PC-3 (cell line): ENCODE results near the gene PAX7. TPM values are rescaled to one million over a fixed set of nuclear protein-coding genes. Genes with fewer than 3 reads are reported as not detected.

Source experiments
- ATAC-seq: fragments of 200-7000 bp; cut with Tn5 transposase; 2 replicates; pipeline ENCODE4 v1.9.1; 2020; ENCODE audit warnings: mild to moderate bottlenecking, moderate library complexity
- BruUV-seq: library from RNA; stranded (reverse); fragments of 400-500 nt; replicated peaks from 2 replicates; lab custom pipeline; 2021; lab: Mats Ljungman, UMichigan
- CTCF ChIA-PET: fragments of 300-600 bp; sonication (Branson Sonifier 250); formaldehyde crosslinking; loops from one replicate; lab custom pipeline; 2022; ENCODE audit warnings: antibody characterized with exemption; lab: Charles Lee
- POLR2A ChIA-PET: fragments of 300-600 bp; sonication (Branson Sonifier 250); formaldehyde crosslinking; loops from one replicate; lab custom pipeline; 2022; ENCODE audit warnings: antibody characterized with exemption; ENCODE audit not compliant: unreplicated experiment; lab: Charles Lee
- DNase-seq: peaks from one replicate; pipeline ENCODE4 v3.0.0-alpha.2; 2015
- H2AFZ ChIP-seq: fragments of 300-600 bp; sonication (generic); 2 replicates; pipeline ENCODE4 v1.6.0; 2016; ENCODE audit warnings: antibody characterized with exemption, low read length
- H3F3A ChIP-seq: fragments of 300-600 bp; sonication (generic); one replicate; pipeline ENCODE4 v1.6.0; 2017; ENCODE audit warnings: antibody characterized with exemption, low read length, control low read depth, mild to moderate bottlenecking; ENCODE audit not compliant: unreplicated experiment
- H3K27ac ChIP-seq: fragments of 300-600 bp; sonication (generic); 2 replicates; pipeline ENCODE4 v1.5.1; 2016; ENCODE audit warnings: mild to moderate bottlenecking, low read length
- H3K27me3 ChIP-seq: fragments of 300-600 bp; sonication (generic); 2 replicates; pipeline ENCODE4 v1.6.1; 2016; ENCODE audit warnings: low read length, mixed read lengths
- H3K36me3 ChIP-seq: fragments of 300-600 bp; sonication (generic); 2 replicates; pipeline ENCODE4 v1.6.1; 2016; ENCODE audit warnings: low read depth, mixed run types, low read length, mixed read lengths
- H3K4me1 ChIP-seq: fragments of 300-600 bp; sonication (generic); 2 replicates; pipeline ENCODE4 v1.5.1; 2016; ENCODE audit warnings: low read length; ENCODE audit not compliant: insufficient read depth
- H3K4me2 ChIP-seq: fragments of 300-600 bp; sonication (generic); 2 replicates; pipeline ENCODE4 v1.6.0; 2016; ENCODE audit warnings: low read length
- H3K4me3 ChIP-seq: fragments of 300-600 bp; sonication (generic); 2 replicates; pipeline ENCODE4 v1.5.1; 2016; ENCODE audit warnings: mild to moderate bottlenecking, low read length, mixed read lengths
- H3K79me2 ChIP-seq: fragments of 300-600 bp; sonication (generic); 2 replicates; pipeline ENCODE4 v1.6.1; 2017; ENCODE audit warnings: low read length, mixed read lengths
- H3K9ac ChIP-seq: fragments of 300-600 bp; sonication (generic); 2 replicates; pipeline ENCODE4 v1.6.0; 2016; ENCODE audit warnings: mild to moderate bottlenecking, low read length
- H3K9me2 ChIP-seq: fragments of 300-600 bp; sonication (generic); replicated peaks from 2 replicates; pipeline ENCODE4 v1.6.1; 2016; ENCODE audit warnings: mixed run types, low read length, mixed read lengths
- H3K9me3 ChIP-seq: fragments of 300-600 bp; sonication (generic); 2 replicates; pipeline ENCODE4 v1.6.1; 2016; ENCODE audit warnings: low read length, mixed read lengths
- H4K20me1 ChIP-seq: fragments of 300-600 bp; sonication (generic); 2 replicates; pipeline ENCODE4 v1.6.1; 2016; ENCODE audit warnings: low read length, mixed read lengths
- CTCF ChIP-seq: fragments of 300-600 bp; sonication (generic); conservative IDR thresholded peaks from 2 replicates; pipeline ENCODE4 v1.5.1; 2017; ENCODE audit warnings: antibody characterized with exemption, low read depth, mild to moderate bottlenecking, low read length
- EZH2 ChIP-seq: fragments of 300-600 bp; sonication (generic); IDR thresholded peaks from one replicate; pipeline ENCODE4 v1.6.1; 2017; ENCODE audit warnings: antibody characterized with exemption, mild to moderate bottlenecking, low read length; ENCODE audit not compliant: unreplicated experiment
- EZH2phosphoT487 ChIP-seq: fragments of 300-600 bp; sonication (generic); IDR thresholded peaks from 2 replicates; pipeline ENCODE4 v1.6.1; 2018; ENCODE audit warnings: mild to moderate bottlenecking, antibody characterized with exemption, low read length, borderline replicate concordance
- intact Hi-C: fragments of 100-400 bp; cut with micrococcal nuclease; formaldehyde crosslinking; loops from 2 replicates; pipeline ENCODE4 v1.9.0; 2023
- total RNA-seq: library from RNA; depleted of rRNA; stranded (reverse); fragments of >200 nt; gene quantifications from 2 replicates; pipeline ENCODE4 v1.2.3, GENCODE V29; 2014

PAX7 gene
- total RNA-seq, 1 experiment from 2014 or later = not detected

- no peak for DNase-seq
- Histone ChIP-seq H3K27me3 (peaks cover 70% of the 10 kb centered on the region), H3K4me1 (no peaks in the 10 kb centered on the region), H3K9ac (no peak overlapping the region), H3K36me3 (no peaks in the 10 kb centered on the region), H3K27ac (no peak overlapping the region), H3K9me2 (no peaks in the 10 kb centered on the region), H3K9me3 (no peaks in the 10 kb centered on the region), H3K4me2 (no peak overlapping the region), H2AFZ (no peak overlapping the region), H3K79me2 (no peaks in the 10 kb centered on the region), H4K20me1 (no peaks in the 10 kb centered on the region), H3K4me3 (no peak overlapping the region), H3F3A (no peaks in the 10 kb centered on the region)
- no peak for TF ChIP-seq CTCF
- TF ChIP-seq EZH2 = no peak
- no peak for TF ChIP-seq EZH2phosphoT487
- no TSS peak for BruUV-seq
- CTCF ChIA-PET = no interaction called here
- ATAC-seq = no peak
- POLR2A ChIA-PET = no interaction called here
- intact Hi-C loops = no loop called here
These were observed 761 bp upstream of the PAX7 start for GRCh38 chr1:18629659-18630510.

GRCh38 chr1:18631496-18632217, 1.0 kb downstream of the PAX7 start:
- Histone ChIP-seq H3K4me3 (no peak overlapping the region), H3K79me2 (no peaks in the 10 kb centered on the region), H3K4me1 (no peaks in the 10 kb centered on the region), H3K9me2 (no peaks in the 10 kb centered on the region), H2AFZ (no peak overlapping the region), H3K4me2 (no peak overlapping the region), H3K36me3 (no peaks in the 10 kb centered on the region), H3F3A (no peaks in the 10 kb centered on the region), H3K9me3 (no peaks in the 10 kb centered on the region), H3K27ac (no peak overlapping the region), H3K9ac (no peak overlapping the region), H4K20me1 (no peaks in the 10 kb centered on the region), H3K27me3 (peaks cover 73% of the 10 kb centered on the region)
- DNase-seq (no peak), ATAC-seq (no peak)
- ChIA-PET POLR2A (no interaction called here), CTCF (no interaction called here)
- no TSS peak for BruUV-seq
- intact Hi-C loops = no loop called here
- TF ChIP-seq EZH2phosphoT487 = no peak
- TF ChIP-seq EZH2 = no peak
- no peak for TF ChIP-seq CTCF
